Measurements from ENCODE around the gene SENP6.

- TF ChIP-seq YY1 (IDR thresholded peaks at IDR 0.05) = no peak
- no peak for TF ChIP-seq TAF1 (conservative IDR thresholded peaks at IDR 0.05)
- TF ChIP-seq CTCF (IDR thresholded peaks at IDR 0.05; ENCODE audit: low read depth, low read length, missing input control) = no peak
- peak; percentile 58 to 65 for TF ChIP-seq JUND (IDR thresholded peaks at IDR 0.05)
- TF ChIP-seq ZBTB33 (IDR thresholded peaks at IDR 0.05) = no peak
- TF ChIP-seq HNF4A (conservative IDR thresholded peaks at IDR 0.05) = no peak
- TF ChIP-seq RAD21 (IDR thresholded peaks at IDR 0.05) = no peak
- no peak for TF ChIP-seq GABPA (IDR thresholded peaks at IDR 0.05 in 1 of 2, conservative IDR thresholded peaks at IDR 0.05 in 1 of 2)
Measured at GRCh38 chr6:75735491-75736186, 134.0 kb downstream of the SENP6 start.

All from liver (tissue), 3 donors.